OCI-LY3 (cell line): ENCODE measurements around the gene ALPP.
"Not testable (repeated sequence)": the region's sequence is repeated elsewhere in the genome, so short reads cannot be mapped to it uniquely, and the experiment has no call there.

ENCODE experiments used
- H2AFZ ChIP-seq: fragments of 200-600, 300-600 bp; shearing (Covaris generic); 2 replicates; pipeline ENCODE4 v1.6.0; 2014; ENCODE audit warnings: antibody characterized with exemption, low read depth, low read length
- H3K27ac ChIP-seq: fragments of 200-600, 300-600 bp; sonication (generic); 2 replicates; pipeline ENCODE4 v1.5.1; 2014; ENCODE audit warnings: mild to moderate bottlenecking, low read length, moderate library complexity, mixed read lengths
- H3K27me3 ChIP-seq: fragments of 200-600, 300-600 bp; sonication (generic); 2 replicates; pipeline ENCODE4 v1.6.1; 2014; ENCODE audit warnings: low read depth, low read length, mixed read lengths
- H3K36me3 ChIP-seq: fragments of 200-600, 300-600 bp; sonication (generic); replicated peaks from 2 replicates; pipeline ENCODE3; 2014; ENCODE audit warnings: low read depth, low read length, mixed read lengths
- H3K4me1 ChIP-seq: fragments of 300-600, 200-600 bp; sonication (generic); 2 replicates; pipeline ENCODE4 v1.6.1; 2014; ENCODE audit warnings: low read length, mixed read lengths
- H3K4me2 ChIP-seq: fragments of 200-600, 300-600 bp; sonication (generic); 2 replicates; pipeline ENCODE4 v1.6.1; 2014; ENCODE audit warnings: low read length, mixed read lengths
- H3K4me3 ChIP-seq: fragments of 300-600, 200-600 bp; sonication (generic); 2 replicates; pipeline ENCODE4 v1.5.1; 2014; ENCODE audit warnings: antibody characterized with exemption, mild to moderate bottlenecking, low read length, moderate library complexity
- H3K79me2 ChIP-seq: fragments of 300-600, 200-600 bp; shearing (Covaris generic); 2 replicates; pipeline ENCODE4 v1.6.1; 2014; ENCODE audit warnings: mild to moderate bottlenecking, low read length, mixed read lengths
- H3K9ac ChIP-seq: fragments of 300-600, 200-600 bp; shearing (Covaris generic); 2 replicates; pipeline ENCODE4 v1.6.0; 2014; ENCODE audit warnings: mild to moderate bottlenecking, low read length, moderate library complexity
- H3K9me3 ChIP-seq: fragments of 200-600, 300-600 bp; shearing (Covaris generic); 2 replicates; pipeline ENCODE4 v1.6.1; 2014; ENCODE audit warnings: low read length, mixed read lengths; ENCODE audit not compliant: insufficient read depth
- H4K20me1 ChIP-seq: fragments of 200-600, 300-600 bp; sonication (generic); 2 replicates; pipeline ENCODE4 v1.6.1; 2016; ENCODE audit warnings: low read length, mixed read lengths; ENCODE audit not compliant: insufficient read depth
- CTCF ChIP-seq: fragments of 200-600, 300-600 bp; sonication (generic); IDR thresholded peaks from 2 replicates; pipeline ENCODE4 v1.5.1; 2014; ENCODE audit warnings: antibody characterized with exemption, low read length, low read depth
- EZH2phosphoT487 ChIP-seq: fragments of 200-600 bp; shearing (Covaris generic); IDR thresholded peaks from 2 replicates; pipeline ENCODE4 v1.6.1; 2018; ENCODE audit warnings: antibody characterized with exemption, mixed run types, low read depth

ALPP gene

GRCh38 chr2:232378735-232379151, at the start of gene ALPP:
Gene ALPP (plus strand): TSS chr2:232378751. CDS start chr2:232378803, 52 bp downstream.
- H3K4me3 ChIP-seq, H3K36me3 ChIP-seq, H3K9me3 ChIP-seq, H4K20me1 ChIP-seq, H2AFZ ChIP-seq, H3K27ac ChIP-seq, H3K79me2 ChIP-seq, H3K9ac ChIP-seq, H3K27me3 ChIP-seq, H3K4me2 ChIP-seq, H3K4me1 ChIP-seq: not testable (repeated sequence)

GRCh38 chr2:232329716-232330067, 48.9 kb upstream of the ALPP start:
- no peaks in the 10 kb centered on the region for H3K79me2 ChIP-seq
- H3K27me3 ChIP-seq, result no peaks in the 10 kb centered on the region
- no peaks in the 10 kb centered on the region for H4K20me1 ChIP-seq
- no peak overlapping the region for H3K27ac ChIP-seq
- H3K4me2 ChIP-seq, result no peak overlapping the region
- H3K9ac ChIP-seq, result no peak overlapping the region
- H3K4me3 ChIP-seq, result no peak overlapping the region
- no peaks in the 10 kb centered on the region for H3K36me3 ChIP-seq
- H3K4me1 ChIP-seq, result peaks cover 16% of the 10 kb centered on the region
- no peaks in the 10 kb centered on the region for H3K9me3 ChIP-seq
- no peak overlapping the region for H2AFZ ChIP-seq
- no peak for TF ChIP-seq CTCF
- no peak for TF ChIP-seq EZH2phosphoT487

GRCh38 chr2:232330068-232330999, 48.2 kb upstream of the ALPP start:
- Histone ChIP-seq H3K4me1 (peaks cover 16% of the 10 kb centered on the region), H3K27me3 (no peaks in the 10 kb centered on the region), H3K27ac (no peak overlapping the region)

GRCh38 chr2:232331061-232331460, 47.5 kb upstream of the ALPP start:
- not testable (repeated sequence) for H3K4me3 ChIP-seq, H3K36me3 ChIP-seq, H4K20me1 ChIP-seq, H3K79me2 ChIP-seq, H3K4me2 ChIP-seq, H3K9me3 ChIP-seq, H3K9ac ChIP-seq, H3K27ac ChIP-seq, H2AFZ ChIP-seq, H3K27me3 ChIP-seq
- H3K4me1 ChIP-seq, result peaks cover 16% of the 10 kb centered on the region

More at GRCh38 chr2:232330068-232330999, 48.2 kb upstream of the ALPP start:
- H3K36me3 ChIP-seq, result no peaks in the 10 kb centered on the region
- no peak overlapping the region for H3K4me2 ChIP-seq
- no peak overlapping the region for H3K9ac ChIP-seq
- no peaks in the 10 kb centered on the region for H3K9me3 ChIP-seq
- no peak overlapping the region for H2AFZ ChIP-seq
- H3K4me3 ChIP-seq, result no peak overlapping the region
- TF ChIP-seq EZH2phosphoT487 (no peak), CTCF (no peak)
- no peaks in the 10 kb centered on the region for H4K20me1 ChIP-seq
- H3K79me2 ChIP-seq, result no peaks in the 10 kb centered on the region

GRCh38 chr2:232331641-232332040, 46.9 kb upstream of the ALPP start:
- not testable (repeated sequence) for H3K36me3 ChIP-seq, H3K9me3 ChIP-seq, H3K9ac ChIP-seq, H3K4me3 ChIP-seq, H3K27ac ChIP-seq, H3K79me2 ChIP-seq, H4K20me1 ChIP-seq, H3K27me3 ChIP-seq, H3K4me2 ChIP-seq, H2AFZ ChIP-seq
- peaks cover 16% of the 10 kb centered on the region for H3K4me1 ChIP-seq

GRCh38 chr2:232332244-232332939, 46.2 kb upstream of the ALPP start:
- not testable (repeated sequence) for H3K27ac ChIP-seq, H3K79me2 ChIP-seq, H3K4me3 ChIP-seq, H4K20me1 ChIP-seq, H3K9ac ChIP-seq, H3K27me3 ChIP-seq, H3K4me2 ChIP-seq, H3K9me3 ChIP-seq, H2AFZ ChIP-seq, H3K36me3 ChIP-seq
- peaks cover 13% of the 10 kb centered on the region for H3K4me1 ChIP-seq
